DMS53 (cell line): Measurements from ENCODE around the gene AXDND1.

Experiments used
- DNase-seq: peaks from one replicate; lab custom pipeline; 2025; lab: John Stamatoyannopoulos, UW

Gene AXDND1

DNA sequence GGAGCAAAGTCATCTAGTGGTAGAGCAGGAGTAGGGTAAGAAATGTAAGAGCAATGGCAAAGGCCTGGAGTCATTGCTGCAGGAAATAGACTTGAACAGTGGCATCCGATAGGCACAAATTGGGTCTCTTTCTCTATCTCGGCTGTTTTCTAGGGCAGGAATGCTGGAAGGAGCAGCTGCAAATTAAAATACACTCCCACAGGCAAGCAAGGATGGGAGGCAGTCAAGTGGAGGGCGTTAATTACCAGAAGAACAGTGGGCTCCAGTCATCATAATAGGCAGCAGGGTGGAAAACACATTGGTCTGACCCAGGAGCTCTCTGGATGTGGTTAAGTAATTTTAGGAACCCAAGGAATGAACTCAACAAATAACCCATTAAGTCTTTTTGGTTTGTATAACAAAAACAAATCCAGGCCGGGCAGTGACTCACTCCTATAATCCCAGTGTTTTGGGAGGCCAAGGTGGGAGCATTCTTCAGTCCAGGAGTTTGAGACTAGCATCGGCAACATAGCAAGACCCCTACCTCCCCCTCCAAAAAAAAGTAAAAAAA is 218.1 kb downstream of the AXDND1 start:
- DNase-seq, result no peak

DNA sequence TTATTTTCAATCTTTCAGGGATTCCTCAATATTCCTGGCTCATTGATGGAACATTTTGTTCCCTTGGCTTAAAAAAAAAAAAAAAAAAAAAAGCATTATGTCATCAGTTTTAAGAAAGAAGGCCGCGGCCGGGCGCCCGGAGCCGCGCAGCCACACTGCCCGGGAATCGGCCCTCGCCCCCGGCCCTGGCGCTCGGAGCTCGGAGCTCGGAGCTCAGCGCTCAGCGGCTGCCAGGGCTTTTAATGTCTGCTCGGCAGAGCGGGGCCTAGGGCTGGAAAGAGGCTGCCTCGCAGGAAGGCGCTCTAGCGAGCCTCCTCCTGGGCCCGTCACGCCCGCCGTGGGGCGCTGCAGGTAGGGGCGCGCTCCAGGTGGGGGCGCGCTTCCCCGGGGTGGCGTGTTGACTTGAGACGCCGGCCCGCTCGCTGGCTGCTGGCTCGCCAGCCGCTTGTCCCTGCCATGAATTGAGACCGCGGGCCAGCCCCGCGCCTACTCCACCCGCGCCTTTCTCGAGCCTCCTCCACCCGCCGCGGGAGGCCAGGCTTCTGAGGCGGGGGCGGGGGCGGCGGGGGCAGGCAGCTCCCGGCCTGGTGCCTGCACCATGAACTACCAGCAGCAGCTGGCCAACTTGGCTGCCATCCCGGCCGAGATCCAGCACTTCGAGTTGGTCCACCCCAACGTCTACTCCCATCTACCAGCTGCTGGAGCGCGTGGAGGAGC is 220.5 kb downstream of the AXDND1 start:
- DNase-seq, result peak; percentile 93

- no peak for DNase-seq
Observed at GRCh38 chr1:179587336-179587735, 221.6 kb downstream of the AXDND1 start.

- DNase-seq, result no peak
Observed at GRCh38 chr1:179588425-179589024, 222.8 kb downstream of the AXDND1 start.

- no peak for DNase-seq
Observed at GRCh38 chr1:179589509-179589908, 223.7 kb downstream of the AXDND1 start.

GRCh38 chr1:179590671-179591070 is 224.9 kb downstream of the AXDND1 start:
- DNase-seq, result no peak

DNA sequence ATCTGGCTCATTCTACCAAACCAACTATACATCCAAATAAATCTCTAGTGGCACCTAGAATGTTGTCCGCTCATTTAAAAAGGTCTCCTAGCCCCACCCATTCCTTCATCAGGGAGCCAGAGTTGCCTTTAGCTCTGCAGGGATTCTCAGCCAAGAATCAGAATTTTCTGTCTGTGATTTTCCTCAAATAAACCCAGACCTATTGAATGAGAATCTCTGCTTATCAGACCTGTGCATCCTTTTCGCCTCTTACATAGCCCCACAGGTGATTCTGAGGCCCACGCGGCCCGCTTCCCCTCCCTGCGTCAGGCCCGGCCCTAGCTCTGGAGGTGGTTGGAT is 225.5 kb downstream of the AXDND1 start:
- DNase-seq, result no peak

DNA sequence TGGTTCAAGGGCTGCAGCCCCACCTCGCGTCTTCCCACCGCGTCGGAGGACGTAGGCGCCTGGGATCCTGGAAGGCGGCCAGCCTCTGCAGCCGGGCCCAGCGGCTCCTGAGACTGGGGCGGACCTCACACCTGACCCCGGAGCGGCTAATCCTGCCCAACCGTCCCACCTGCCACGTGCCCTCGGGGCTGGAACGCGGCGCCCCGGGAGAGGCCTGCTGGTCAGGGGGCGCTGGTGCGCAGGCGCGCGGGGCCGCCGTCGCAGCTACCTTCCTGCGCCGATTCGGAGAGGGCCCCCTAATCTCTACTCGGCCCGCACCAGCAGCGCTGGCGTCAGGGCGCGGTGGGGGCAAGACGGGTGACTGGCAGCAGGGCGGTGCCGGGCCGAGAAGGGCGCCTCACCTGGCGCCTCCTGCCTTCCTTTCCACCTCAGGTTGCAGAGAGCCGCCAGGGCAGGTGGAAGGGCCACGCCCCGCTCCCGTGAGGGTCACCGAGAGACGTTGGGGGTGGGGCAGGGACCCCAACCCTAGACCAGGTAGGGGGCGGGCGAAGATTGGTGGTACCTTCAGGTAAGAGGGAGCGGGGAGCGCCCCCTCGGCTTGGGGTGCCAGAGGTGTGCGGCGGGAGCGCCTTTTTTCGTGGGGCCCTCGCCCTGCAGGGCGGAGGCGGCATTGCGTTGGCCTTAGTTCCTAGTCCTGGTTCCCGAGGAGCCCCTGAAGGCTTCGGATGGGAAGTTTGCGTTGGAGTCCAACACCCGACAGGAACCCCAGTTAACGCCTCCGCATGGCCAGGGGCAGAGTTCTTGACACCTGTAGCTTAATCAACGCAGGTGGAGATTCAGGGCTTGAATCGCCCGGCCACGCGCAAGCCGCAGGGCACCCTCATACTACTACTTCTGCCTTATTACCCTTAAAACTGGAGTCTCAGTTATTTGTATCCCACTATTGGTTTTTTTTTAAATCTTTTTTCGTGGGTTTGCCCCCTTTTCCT is 226.1 kb downstream of the AXDND1 start, which contains the start of gene TDRD5:
TSS of gene TDRD5 (plus strand) at position 241 of the 989 bp plus-strand sequence. CDS start 784 bp downstream, outside the sequence.
- peak; percentile 91 for DNase-seq

- DNase-seq, result no peak
Observed at GRCh38 chr1:179598631-179599030, 232.9 kb downstream of the AXDND1 start.

DNA sequence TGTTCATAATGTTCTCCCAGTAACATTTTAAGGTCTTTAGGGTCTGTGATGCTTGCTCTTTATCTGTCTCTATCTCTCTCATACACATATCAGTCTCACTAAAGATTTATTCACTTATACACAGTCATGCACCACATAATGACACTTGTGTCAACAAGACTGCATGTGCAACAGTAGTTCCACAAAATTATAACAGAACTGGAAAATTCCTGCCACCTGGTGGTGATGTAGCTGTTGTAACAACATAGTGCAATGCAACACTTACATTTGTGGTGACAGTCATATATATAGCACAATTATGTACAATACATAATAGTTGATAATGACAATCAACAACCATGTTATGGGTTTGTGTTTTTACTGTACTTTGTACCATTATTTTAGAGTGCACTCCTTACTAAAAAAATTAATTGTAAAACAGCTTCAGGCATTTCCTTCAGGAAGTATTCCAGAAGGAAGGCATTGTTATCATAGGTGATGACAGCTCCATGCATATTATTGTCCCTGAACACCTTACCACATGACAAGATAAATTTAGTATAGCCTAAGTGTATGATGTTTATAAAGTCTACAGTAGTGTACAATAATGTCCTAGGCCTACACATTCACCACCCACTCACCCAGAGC is 234.0 kb downstream of the AXDND1 start:
- peak; percentile 87 for DNase-seq

DNA sequence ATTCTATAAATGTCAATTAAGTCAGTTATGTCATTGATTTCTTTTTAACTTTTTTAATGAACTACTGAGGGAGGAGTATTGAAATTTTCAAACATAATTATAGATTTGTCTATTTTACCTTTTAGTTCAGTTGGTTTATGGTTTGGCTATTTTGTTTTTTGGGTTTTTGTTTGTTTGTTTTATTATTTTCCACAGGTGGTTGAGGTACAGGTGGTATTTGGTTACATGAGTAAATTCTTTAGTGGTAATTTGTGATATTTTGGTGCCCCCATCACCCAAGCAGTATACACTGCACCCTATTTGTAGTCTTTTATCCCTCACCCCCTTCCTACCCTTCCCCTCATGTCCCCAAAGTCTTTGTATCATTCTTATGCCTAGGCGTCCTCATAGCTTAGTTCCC is 235.3 kb downstream of the AXDND1 start:
- no peak for DNase-seq
